LNCAP (cell line): ENCODE results near the gene IQUB.

ENCODE experiments used
- TF ChIP-seq, protein P1 (sequence below): fragments of 450-650 bp; IDR thresholded peaks from 2 replicates; pipeline ENCODE4 v1.5.1; 2017; ENCODE audit warnings: mild to moderate bottlenecking

Gene IQUB

DNA sequence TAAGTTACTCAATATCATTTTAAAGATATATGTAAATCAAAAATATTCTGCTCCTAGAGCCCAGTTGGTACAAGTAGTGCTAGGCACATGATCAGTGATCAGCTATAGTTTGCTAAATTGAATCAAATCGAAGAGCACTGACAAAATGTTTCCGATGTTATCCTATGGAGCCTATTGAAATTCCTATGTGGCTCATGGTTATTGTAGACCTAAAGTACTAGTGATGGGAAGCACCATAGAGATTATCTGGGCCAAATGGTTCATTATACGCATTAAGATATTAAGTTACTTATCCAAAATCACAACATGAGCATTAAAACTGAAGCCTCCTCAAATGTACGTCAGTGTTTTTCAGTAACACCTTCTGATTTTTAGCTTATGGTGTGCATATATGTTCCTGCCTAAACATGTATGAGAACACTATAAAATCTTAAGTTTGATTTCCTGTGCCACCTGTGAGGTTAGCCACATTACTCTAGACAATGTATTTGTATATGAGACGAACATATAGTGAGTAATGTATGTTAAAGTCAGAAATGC is 103.2 kb downstream of the IQUB start:
- TF ChIP-seq, protein P1, sequence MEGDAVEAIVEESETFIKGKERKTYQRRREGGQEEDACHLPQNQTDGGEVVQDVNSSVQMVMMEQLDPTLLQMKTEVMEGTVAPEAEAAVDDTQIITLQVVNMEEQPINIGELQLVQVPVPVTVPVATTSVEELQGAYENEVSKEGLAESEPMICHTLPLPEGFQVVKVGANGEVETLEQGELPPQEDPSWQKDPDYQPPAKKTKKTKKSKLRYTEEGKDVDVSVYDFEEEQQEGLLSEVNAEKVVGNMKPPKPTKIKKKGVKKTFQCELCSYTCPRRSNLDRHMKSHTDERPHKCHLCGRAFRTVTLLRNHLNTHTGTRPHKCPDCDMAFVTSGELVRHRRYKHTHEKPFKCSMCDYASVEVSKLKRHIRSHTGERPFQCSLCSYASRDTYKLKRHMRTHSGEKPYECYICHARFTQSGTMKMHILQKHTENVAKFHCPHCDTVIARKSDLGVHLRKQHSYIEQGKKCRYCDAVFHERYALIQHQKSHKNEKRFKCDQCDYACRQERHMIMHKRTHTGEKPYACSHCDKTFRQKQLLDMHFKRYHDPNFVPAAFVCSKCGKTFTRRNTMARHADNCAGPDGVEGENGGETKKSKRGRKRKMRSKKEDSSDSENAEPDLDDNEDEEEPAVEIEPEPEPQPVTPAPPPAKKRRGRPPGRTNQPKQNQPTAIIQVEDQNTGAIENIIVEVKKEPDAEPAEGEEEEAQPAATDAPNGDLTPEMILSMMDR = no peak

DNA sequence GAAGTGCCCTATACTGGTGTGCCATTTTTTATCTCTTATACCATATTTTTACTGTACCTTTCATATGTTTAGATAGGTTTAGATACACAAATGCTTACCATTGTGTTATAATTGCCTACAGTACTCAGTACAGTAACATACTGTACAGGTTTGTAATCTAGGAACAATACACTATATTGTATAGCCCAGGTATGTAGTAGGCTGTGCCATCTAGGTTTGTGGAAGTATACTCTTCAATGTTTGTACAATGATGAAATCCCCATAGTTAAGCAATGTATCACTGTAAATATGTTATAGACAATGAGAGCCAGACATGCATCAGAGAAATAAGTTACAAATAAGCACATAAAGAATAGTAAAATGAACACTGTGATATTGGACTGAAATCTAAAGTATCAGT is 109.1 kb downstream of the IQUB start:
- TF ChIP-seq, protein P1 = no peak

DNA sequence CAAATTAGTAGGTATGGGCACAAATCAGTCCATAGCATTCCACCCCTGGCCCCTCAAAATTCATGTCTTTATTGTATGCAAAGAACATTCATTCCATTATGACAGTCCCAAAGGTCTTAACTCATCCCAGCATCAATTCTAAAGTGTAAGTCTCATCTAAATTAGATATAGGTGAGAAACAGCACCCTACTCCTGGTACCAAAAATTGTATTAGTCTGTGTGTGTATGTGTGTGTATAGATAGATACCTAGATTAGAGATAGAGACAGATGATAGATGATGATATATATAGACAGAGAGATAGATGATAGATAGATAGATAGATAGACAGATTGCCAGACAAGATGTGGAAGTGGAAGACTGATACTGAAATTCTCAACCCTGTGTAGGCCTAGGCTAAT is 109.9 kb downstream of the IQUB start:
- TF ChIP-seq, protein P1 = no peak

DNA sequence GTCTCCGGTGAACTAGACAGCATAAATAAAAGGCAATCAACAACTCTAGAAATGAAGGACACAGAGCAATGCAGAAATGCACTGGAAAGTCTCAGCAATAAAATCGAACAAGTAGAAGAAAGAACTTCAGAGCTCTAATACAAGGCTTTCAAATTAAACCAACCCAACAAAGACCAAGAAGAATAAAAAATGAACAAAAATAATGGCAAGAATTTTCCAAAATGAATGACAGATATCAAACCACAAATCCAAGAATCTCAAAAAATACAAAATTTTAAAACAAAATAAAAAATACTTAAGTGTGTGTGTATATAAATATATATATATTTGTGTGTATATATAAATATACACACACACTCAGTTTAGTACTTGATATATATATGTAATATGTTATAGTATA is 110.8 kb downstream of the IQUB start:
- TF ChIP-seq, protein P1 = no peak

DNA sequence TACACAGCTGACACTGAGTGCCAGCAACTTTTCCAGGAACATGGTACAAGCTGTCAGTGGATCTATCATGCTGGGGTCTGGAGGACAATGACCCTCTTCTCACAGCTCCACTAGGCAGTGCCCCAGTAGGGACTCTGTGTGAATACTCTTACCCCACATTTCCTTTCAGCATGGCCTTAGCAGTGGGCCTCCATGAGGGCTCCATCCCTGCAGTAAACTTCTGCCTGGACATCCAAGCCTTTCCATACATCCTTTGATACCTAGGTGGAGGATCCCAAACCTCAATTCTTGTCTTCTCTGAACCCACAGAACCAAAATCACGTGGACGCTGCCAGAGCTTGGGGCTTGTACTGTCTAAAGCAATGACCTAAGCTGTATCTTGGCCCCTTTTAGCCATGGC is 116.8 kb downstream of the IQUB start:
- TF ChIP-seq, protein P1 = no peak

GRCh38 chr7:123415625-123416024 is 118.8 kb downstream of the IQUB start:
- TF ChIP-seq, protein P1 = no peak

DNA sequence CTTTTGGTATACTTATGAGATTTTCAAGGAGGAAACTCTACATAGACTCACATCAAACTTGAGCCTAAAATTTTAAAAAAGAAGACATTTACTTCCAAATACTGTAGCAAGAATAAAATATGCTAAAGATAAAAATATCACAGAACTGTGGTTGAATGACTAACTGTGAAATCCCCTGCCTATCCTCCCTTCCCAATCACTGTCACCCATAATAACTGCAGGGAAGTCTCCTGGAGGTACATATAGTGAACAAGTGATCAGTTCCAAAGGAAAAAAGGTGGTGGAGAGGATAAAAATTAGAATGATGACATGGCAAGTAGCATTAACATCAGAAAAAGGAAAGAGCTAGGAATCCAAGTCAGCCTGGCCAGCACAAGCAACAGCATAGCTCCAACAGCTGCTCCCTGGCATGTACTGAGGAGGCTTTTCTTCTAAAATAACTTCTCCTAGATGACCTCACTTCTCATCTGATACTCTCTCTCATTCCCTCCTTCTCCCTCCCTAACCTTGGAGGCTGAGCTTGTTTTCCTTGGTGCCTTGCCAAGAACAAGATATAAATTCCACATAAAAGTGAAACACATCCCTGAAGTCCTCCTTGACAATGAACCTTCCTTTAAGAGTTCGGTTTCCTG is 124.0 kb downstream of the IQUB start:
- TF ChIP-seq, protein P1 = no peak
